Measurements from ENCODE around the gene SCRG1. TPM values are rescaled to one million over a fixed set of nuclear protein-coding genes. Genes with fewer than 3 reads are reported as not detected.

SCRG1 gene
- total RNA-seq, 1 donor from 2014 or later, result 2.3 TPM

DNA sequence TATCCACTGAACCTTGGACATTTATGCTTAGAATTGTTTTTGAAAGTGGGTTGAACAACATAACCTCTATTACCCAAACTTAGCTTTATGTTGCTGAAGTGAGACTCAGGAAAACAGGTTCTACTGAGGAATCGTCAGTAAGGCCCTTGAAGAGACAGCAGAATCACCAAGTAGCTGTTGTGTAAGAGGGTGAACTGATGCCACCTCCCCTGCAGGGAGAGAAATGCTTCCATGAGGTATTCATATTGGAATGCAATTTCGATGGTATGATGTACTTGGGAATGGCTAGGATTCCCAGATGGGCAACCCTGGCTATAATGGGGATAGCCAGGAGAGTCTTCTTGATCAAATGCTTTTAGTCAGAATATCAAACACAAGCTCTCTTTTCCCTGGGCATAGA is 4.1 kb upstream of the SCRG1 start:
- no peaks in the 10 kb centered on the region for H3K9me3 ChIP-seq
- intact Hi-C loops (cut with DNase I), result no loop called here
- DNase-seq (ENCODE audit: low spot score in 2 of 2), result no peak
- H3K27me3 ChIP-seq, result no peaks in the 10 kb centered on the region
- no peak overlapping the region for H3K4me3 ChIP-seq
- peak overlapping the region; percentile 30 to 35 for H3K27ac ChIP-seq
- peaks cover 0 to 3% of the 10 kb centered on the region in 2 donors for H3K36me3 ChIP-seq
- peaks cover 0 to 5% of the 10 kb centered on the region in 2 donors for H3K4me1 ChIP-seq
- TF ChIP-seq, protein P1, sequence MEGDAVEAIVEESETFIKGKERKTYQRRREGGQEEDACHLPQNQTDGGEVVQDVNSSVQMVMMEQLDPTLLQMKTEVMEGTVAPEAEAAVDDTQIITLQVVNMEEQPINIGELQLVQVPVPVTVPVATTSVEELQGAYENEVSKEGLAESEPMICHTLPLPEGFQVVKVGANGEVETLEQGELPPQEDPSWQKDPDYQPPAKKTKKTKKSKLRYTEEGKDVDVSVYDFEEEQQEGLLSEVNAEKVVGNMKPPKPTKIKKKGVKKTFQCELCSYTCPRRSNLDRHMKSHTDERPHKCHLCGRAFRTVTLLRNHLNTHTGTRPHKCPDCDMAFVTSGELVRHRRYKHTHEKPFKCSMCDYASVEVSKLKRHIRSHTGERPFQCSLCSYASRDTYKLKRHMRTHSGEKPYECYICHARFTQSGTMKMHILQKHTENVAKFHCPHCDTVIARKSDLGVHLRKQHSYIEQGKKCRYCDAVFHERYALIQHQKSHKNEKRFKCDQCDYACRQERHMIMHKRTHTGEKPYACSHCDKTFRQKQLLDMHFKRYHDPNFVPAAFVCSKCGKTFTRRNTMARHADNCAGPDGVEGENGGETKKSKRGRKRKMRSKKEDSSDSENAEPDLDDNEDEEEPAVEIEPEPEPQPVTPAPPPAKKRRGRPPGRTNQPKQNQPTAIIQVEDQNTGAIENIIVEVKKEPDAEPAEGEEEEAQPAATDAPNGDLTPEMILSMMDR (IDR thresholded peaks at IDR 0.05), result no peak

DNA sequence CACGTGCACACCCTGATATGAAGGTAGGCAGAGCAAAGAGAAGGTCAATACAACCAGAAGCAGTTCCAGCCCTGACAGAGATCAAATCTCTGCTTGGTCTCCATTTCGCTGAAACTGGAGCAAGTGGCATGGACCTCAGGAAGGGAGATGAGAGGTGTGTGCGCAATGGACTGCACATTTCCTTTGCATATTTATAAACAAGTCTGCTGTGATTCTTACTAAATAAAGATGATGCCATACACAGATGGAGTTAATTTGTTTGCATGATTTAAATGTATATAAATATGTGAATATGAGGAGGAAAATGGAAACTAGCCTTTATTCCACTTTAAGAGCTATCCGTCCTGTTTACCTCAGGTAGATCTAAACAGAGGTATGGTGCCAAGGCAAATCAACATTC is 2.1 kb upstream of the SCRG1 start:
- Histone ChIP-seq H3K4me1 (peaks cover 0 to 16% of the 10 kb centered on the region in 2 donors), H3K36me3 (peaks cover 0 to 3% of the 10 kb centered on the region in 2 donors), H3K4me3 (no peak overlapping the region), H3K27me3 (no peaks in the 10 kb centered on the region), H3K27ac (no peak overlapping the region), H3K9me3 (no peaks in the 10 kb centered on the region)
- TF ChIP-seq, protein P1 (IDR thresholded peaks at IDR 0.05), result no peak
- intact Hi-C loops (cut with DNase I), result no loop called here
- DNase-seq (ENCODE audit: low spot score in 2 of 2), result no peak

DNA sequence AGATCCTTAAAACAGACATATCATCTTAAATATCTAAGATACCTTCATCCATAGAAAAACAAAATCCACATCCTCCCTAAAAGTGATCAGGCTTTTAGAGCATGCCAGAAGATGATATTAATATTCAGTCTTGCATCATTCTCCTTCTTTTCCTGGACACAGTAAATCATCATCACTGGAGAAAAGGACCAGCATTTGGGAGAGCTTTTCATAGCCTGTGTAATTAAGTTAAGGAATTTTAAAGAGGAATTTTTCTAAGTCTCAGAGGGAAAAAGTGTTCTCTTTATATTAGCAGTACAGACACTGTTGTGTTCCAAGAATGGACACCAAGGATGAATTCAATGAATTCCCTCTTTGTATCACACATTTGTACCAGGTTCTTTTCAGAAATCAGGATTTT is 696 bp downstream of the SCRG1 start:
- Histone ChIP-seq H3K9me3 (no peaks in the 10 kb centered on the region), H3K4me3 (peak overlapping the region; percentile 24 to 59), H3K27me3 (no peaks in the 10 kb centered on the region), H3K4me1 (peaks cover 0 to 14% of the 10 kb centered on the region in 2 donors), H3K36me3 (peaks cover under 1 to 16% of the 10 kb centered on the region in 2 donors), H3K27ac (peak overlapping the region; percentile 67 to 75)
- no peak for DNase-seq (ENCODE audit: low spot score in 2 of 2)
- TF ChIP-seq, protein P1 (IDR thresholded peaks at IDR 0.05), result no peak
- intact Hi-C loops (cut with DNase I), result no loop called here

DNA sequence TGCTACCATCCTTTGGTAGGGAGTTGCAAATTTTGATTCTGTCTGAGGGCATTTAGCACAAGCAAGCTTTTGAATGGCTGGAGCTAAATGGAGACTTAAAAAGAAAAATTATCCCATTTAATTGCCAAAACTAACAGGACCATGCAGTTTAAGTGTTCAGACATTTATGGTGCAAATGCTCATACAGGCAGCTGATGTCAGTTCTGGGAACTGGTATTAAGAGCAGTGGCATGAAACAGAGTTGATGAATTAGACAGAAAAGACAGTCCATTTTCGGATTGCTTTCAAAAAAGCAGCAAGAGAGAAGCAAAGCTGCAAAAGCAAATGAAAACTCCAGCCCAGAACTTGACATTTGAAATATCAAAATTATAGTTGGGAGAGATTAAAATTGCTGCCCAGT is 1.3 kb downstream of the SCRG1 start:
- H3K36me3 ChIP-seq, result peaks cover 4 to 16% of the 10 kb centered on the region in 2 donors
- intact Hi-C loops (cut with DNase I), result no loop called here
- TF ChIP-seq, protein P1 (IDR thresholded peaks at IDR 0.05), result no peak
- peak overlapping the region; percentile 11 to 59 for H3K4me3 ChIP-seq
- peaks cover 0 to 11% of the 10 kb centered on the region in 2 donors for H3K4me1 ChIP-seq
- no peaks in the 10 kb centered on the region for H3K27me3 ChIP-seq
- no peak for DNase-seq (ENCODE audit: low spot score in 2 of 2)
- peak overlapping the region; percentile 67 to 75 for H3K27ac ChIP-seq
- H3K9me3 ChIP-seq, result no peaks in the 10 kb centered on the region

DNA sequence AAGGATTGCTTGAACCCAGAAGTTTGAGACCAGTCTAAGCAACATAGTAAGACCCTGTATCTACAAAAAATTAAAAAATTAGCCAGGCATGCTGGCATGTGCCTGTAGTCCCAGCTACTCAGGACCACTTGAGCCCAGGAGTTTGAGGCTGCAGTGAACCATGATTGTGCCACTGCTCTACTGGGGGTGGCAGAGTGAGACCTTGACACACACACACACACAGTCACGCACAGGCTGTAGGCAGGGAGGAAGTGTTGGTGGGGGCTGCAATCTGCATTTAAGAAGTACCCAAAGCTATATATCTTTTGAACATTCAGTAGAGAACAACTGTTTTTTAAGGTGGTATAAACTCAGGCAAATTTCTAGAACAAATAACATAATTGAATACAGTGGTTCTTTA is 7.2 kb downstream of the SCRG1 start:
- Histone ChIP-seq H3K4me3 (no peak overlapping the region), H3K36me3 (peaks cover 25 to 32% of the 10 kb centered on the region in 2 donors), H3K4me1 (peaks cover 0 to 5% of the 10 kb centered on the region in 2 donors), H3K9me3 (no peaks in the 10 kb centered on the region), H3K27me3 (no peaks in the 10 kb centered on the region), H3K27ac (no peak overlapping the region)
- TF ChIP-seq, protein P1 (IDR thresholded peaks at IDR 0.05), result no peak
- intact Hi-C loops (cut with DNase I), result no loop called here
- DNase-seq (ENCODE audit: low spot score in 2 of 2), result no peak

DNA sequence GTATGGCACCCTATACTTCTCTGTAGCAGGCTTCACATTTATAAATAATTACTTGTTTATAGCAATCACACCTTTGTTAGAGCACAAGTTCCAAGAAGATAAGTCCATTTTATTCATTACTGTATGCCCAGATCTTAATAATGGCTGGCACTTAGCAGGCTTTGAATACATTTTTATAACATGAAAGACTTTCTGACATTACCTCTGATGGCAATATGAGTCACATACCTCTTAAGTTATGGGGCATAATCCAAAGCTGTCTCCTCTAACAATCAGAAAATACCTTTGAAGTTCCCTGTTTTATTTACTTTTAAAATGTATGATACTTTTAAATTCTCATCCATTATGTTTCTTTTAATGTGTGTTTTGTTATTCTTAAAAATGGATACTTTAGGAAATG is 12.2 kb downstream of the SCRG1 start:
- peaks cover 13 to 27% of the 10 kb centered on the region in 2 donors for H3K36me3 ChIP-seq
- H3K4me1 ChIP-seq, result peaks cover 2 to 6% of the 10 kb centered on the region in 2 donors
- no peak for DNase-seq (ENCODE audit: low spot score in 2 of 2)
- no peak overlapping the region for H3K27ac ChIP-seq
- H3K4me3 ChIP-seq, result no peak overlapping the region
- H3K9me3 ChIP-seq, result no peaks in the 10 kb centered on the region
- intact Hi-C loops (cut with DNase I), result no loop called here
- no peaks in the 10 kb centered on the region for H3K27me3 ChIP-seq
- TF ChIP-seq, protein P1 (IDR thresholded peaks at IDR 0.05), result no peak
